HepG2 (cell line): ENCODE measurements around the gene ABI2. TPM values are rescaled to one million over a fixed set of nuclear protein-coding genes. Genes with fewer than 3 reads are reported as not detected.

Experiments
- AHR ChIP-seq: IDR thresholded peaks from 2 replicates; pipeline ENCODE4 v1.6.1; 2018; ENCODE audit warnings: missing genetic modification reagents, missing compliant biosample characterization
- ARHGAP35 ChIP-seq: sonication (generic); formaldehyde crosslinking; IDR thresholded peaks from 2 replicates; pipeline ENCODE4 v1.9.0; 2022; ENCODE audit warnings: mild to moderate bottlenecking, inconsistent platforms, moderate library complexity, missing genetic modification reagents, borderline replicate concordance
- MAZ ChIP-seq, 2 experiments: sonication (generic) in 1 of 2; formaldehyde crosslinking in 1 of 2; IDR thresholded peaks; 2 replicates each; pipeline versions ENCODE4 v1.5.0 to v1.6.1; 2012 to 2020; ENCODE audit warnings: low read depth in 2 of 2, mild to moderate bottlenecking in 2 of 2, borderline replicate concordance in 1 of 2, improper control_type of control experiment in 1 of 2, low read length in 1 of 2, missing genetic modification reagents in 1 of 2, moderate library complexity in 1 of 2
- NONO ChIP-seq, 2 experiments: fragments of 450-650 bp in 1 of 2; sonication (generic) in 1 of 2; formaldehyde crosslinking in 1 of 2; IDR thresholded peaks in 1 of 2; conservative IDR thresholded peaks in 1 of 2; 2 replicates each; pipeline versions ENCODE4 v1.6.1 to v1.8.0; 2017 to 2022; ENCODE audit warnings: mild to moderate bottlenecking in 1 of 2, missing genetic modification reagents in 1 of 2, moderate library complexity in 1 of 2
- POGZ ChIP-seq: sonication (generic); formaldehyde crosslinking; IDR thresholded peaks from 2 replicates; pipeline ENCODE4 v1.4.0; 2020; ENCODE audit warnings: mild to moderate bottlenecking, missing genetic modification reagents
- STAT5B ChIP-seq: sonication (generic); formaldehyde crosslinking; IDR thresholded peaks from 2 replicates; pipeline ENCODE4 v1.4.0; 2020; ENCODE audit warnings: missing genetic modification reagents
- ZFP90 ChIP-seq: sonication (generic); formaldehyde crosslinking; IDR thresholded peaks from 2 replicates; pipeline ENCODE4 v1.8.0; 2022; ENCODE audit warnings: missing genetic modification reagents, mild to moderate bottlenecking, inconsistent platforms, borderline replicate concordance
- ZFP91 ChIP-seq: sonication (generic); formaldehyde crosslinking; IDR thresholded peaks from 2 replicates; pipeline ENCODE4 v1.9.0; 2022; ENCODE audit warnings: missing genetic modification reagents, mild to moderate bottlenecking, borderline replicate concordance
- ZNF142 ChIP-seq: sonication (generic); formaldehyde crosslinking; IDR thresholded peaks from 2 replicates; pipeline ENCODE4 v1.4.0; 2020; ENCODE audit warnings: missing genetic modification reagents
- ZNF597 ChIP-seq: sonication (generic); formaldehyde crosslinking; IDR thresholded peaks from 2 replicates; pipeline ENCODE4 v1.5.0; 2020; ENCODE audit warnings: missing genetic modification reagents
- ZNF678 ChIP-seq: sonication (generic); formaldehyde crosslinking; IDR thresholded peaks from 2 replicates; pipeline ENCODE4 v1.4.0; 2020; ENCODE audit warnings: mild to moderate bottlenecking, missing genetic modification reagents
- ZNF772 ChIP-seq: sonication (generic); formaldehyde crosslinking; IDR thresholded peaks from 2 replicates; pipeline ENCODE4 v1.5.0; 2020; ENCODE audit warnings: mild to moderate bottlenecking, missing genetic modification reagents
- ZNF878 ChIP-seq: sonication (generic); formaldehyde crosslinking; IDR thresholded peaks from 2 replicates; pipeline ENCODE4 v1.8.1; 2023; ENCODE audit warnings: mild to moderate bottlenecking, missing genetic modification reagents, moderate library complexity
- polyA plus RNA-seq, 8 experiments: library from polyadenylated mRNA; depleted of rRNA in 3 of 8; stranded (reverse) in 7 of 8; unstranded in 1 of 8; fragments of >200 nt; fragmentation: Illumina TruSeq in 4 of 8; extraction: Trizol in 4 of 8; gene quantifications; 2 replicates each; pipeline versions ENCODE4 v1.2.1 to v1.2.3, GENCODE V29; 2011 to 2016; ENCODE audit warnings: low read depth in 4 of 8, missing spikeins in 1 of 8, mixed read lengths in 1 of 8; ENCODE audit not compliant: insufficient read depth in 1 of 8
- total RNA-seq, 5 experiments: library from RNA; depleted of rRNA; stranded (reverse); fragments of >200 nt; fragmentation: Illumina TruSeq; extraction: Trizol; gene quantifications; 2 replicates each; pipeline ENCODE4 v1.2.3, GENCODE V29; 2016; ENCODE audit warnings: low read depth in 1 of 5

ABI2 gene
- total and polyA plus RNA-seq, 2 of the 13 experiments (the other 11 are each of a cell fraction or from before 2014, with no cell fraction given): 28.4 to 32.4 TPM

GRCh38 chr2:203327901-203328759 is at the start of gene ABI2 (continued):
- TF ChIP-seq ZNF678 (peak; percentile 70; the same call in 1 of the 2 replicates), ZFP91 (CRISPR knock-in tag) (peak; percentile 90; the same call in 1 of the 2 replicates), ZNF878 (CRISPR knock-in tag) (no peak), ZFP90 (CRISPR knock-in tag) (peak; percentile 90), NONO (IDR thresholded peaks at IDR 0.05) (no peak), NONO (CRISPR knock-in tag; conservative IDR thresholded peaks at IDR 0.05) (peak; percentile 96), ZNF772 (CRISPR knock-in tag) (no peak; the same call in 1 of the 2 replicates), ARHGAP35 (no peak; the same call in 1 of the 2 replicates), ZNF142 (CRISPR knock-in tag) (peak; percentile 75; the same call in 1 of the 2 replicates), ZNF597 (no peak), POGZ (peak; percentile 59), AHR (peak; percentile 58; the same call in 1 of the 2 replicates), MAZ (IDR thresholded peaks at IDR 0.05; ENCODE audit: borderline replicate concordance, low read depth, low read length) (peak; percentile 100), MAZ (CRISPR knock-in tag; IDR thresholded peaks at IDR 0.05; ENCODE audit: low read depth) (peak; percentile 99), STAT5B (CRISPR knock-in tag) (peak; percentile 83)
